SK-N-SH (cell line): Measurements from ENCODE around the gene ENKD1. TPM values are rescaled to one million over a fixed set of nuclear protein-coding genes. Genes with fewer than 3 reads are reported as not detected.

Experiments
- CTCF ChIA-PET: fragments of 300-600, 350-600 bp; formaldehyde crosslinking; extraction: SDS; loops from one replicate; lab custom pipeline; 2021; lab: Yijun Ruan, JAX
- POLR2A ChIA-PET: fragments of 350-600 bp; sonication (Branson Sonifier 250); formaldehyde crosslinking; extraction: SDS; loops from one replicate; lab custom pipeline; 2020; ENCODE audit warnings: antibody characterized with exemption, inconsistent platforms; lab: Yijun Ruan, JAX
- DNase-seq: peaks from one replicate; pipeline ENCODE4 v3.0.0; 2012
- H2AFZ ChIP-seq: fragments of 200-600 bp; sonication (generic); 2 replicates; pipeline ENCODE4 v1.8.1; 2016; ENCODE audit warnings: antibody characterized with exemption, mild to moderate bottlenecking, low read depth
- H3F3A ChIP-seq: fragments of 200-600 bp; sonication (generic); replicated peaks from 2 replicates; pipeline ENCODE3; 2016; ENCODE audit warnings: antibody characterized with exemption, mild to moderate bottlenecking; ENCODE audit not compliant: insufficient read depth
- H3K27ac ChIP-seq, 2 experiments: fragments of 200-500 bp in 1 of 2; fragments of 200-600 bp in 1 of 2; sonication (Bioruptor generic) in 1 of 2; sonication (generic), shearing (Covaris generic) in 1 of 2; 2 replicates each; pipeline versions ENCODE4 v1.5.1 to v1.6.1; 2014 to 2016; ENCODE audit warnings: low read depth in 2 of 2, inconsistent platforms in 1 of 2, low read length in 1 of 2, mild to moderate bottlenecking in 1 of 2, mixed read lengths in 1 of 2
- H3K27me3 ChIP-seq: fragments of 200-600 bp; sonication (generic), shearing (Covaris generic); 2 replicates; pipeline ENCODE4 v1.6.1; 2016; ENCODE audit warnings: mixed run types; ENCODE audit not compliant: insufficient read depth
- H3K36me3 ChIP-seq, 2 experiments: fragments of 200-500 bp in 1 of 2; fragments of 200-600 bp in 1 of 2; sonication (Bioruptor generic) in 1 of 2; sonication (generic) in 1 of 2; replicated peaks in 1 of 2; 2 replicates each; pipeline versions ENCODE3 to v1.5.1; 2014 to 2016; ENCODE audit warnings: low read length in 1 of 2, mild to moderate bottlenecking in 1 of 2; ENCODE audit not compliant: insufficient read depth in 2 of 2, control insufficient read depth in 1 of 2
- H3K4me1 ChIP-seq, 2 experiments: fragments of 200-500 bp in 1 of 2; fragments of 200-600 bp in 1 of 2; sonication (Bioruptor generic) in 1 of 2; sonication (generic), shearing (Covaris generic) in 1 of 2; 2 replicates each; pipeline versions ENCODE4 v1.5.1 to v1.6.1; 2014 to 2016; ENCODE audit warnings: low read depth in 1 of 2, low read length in 1 of 2, mixed run types in 1 of 2; ENCODE audit not compliant: insufficient read depth in 2 of 2, control insufficient read depth in 1 of 2
- H3K4me2 ChIP-seq: fragments of 200-600 bp; sonication (generic), shearing (Covaris generic); 2 replicates; pipeline ENCODE4 v1.6.1; 2017; ENCODE audit warnings: mixed run types
- H3K4me3 ChIP-seq, 2 experiments: fragments of 200-500 bp in 1 of 2; fragments of 200-600 bp in 1 of 2; sonication (Bioruptor generic) in 1 of 2; sonication (generic), shearing (Covaris generic) in 1 of 2; 2 replicates each; pipeline versions ENCODE4 v1.5.1 to v1.8.1; 2014 to 2016; ENCODE audit warnings: low read depth in 2 of 2, inconsistent platforms in 1 of 2, low read length in 1 of 2, mild to moderate bottlenecking in 1 of 2, mixed read lengths in 1 of 2, moderate library complexity in 1 of 2
- H3K79me2 ChIP-seq: fragments of 200-600 bp; sonication (generic); 2 replicates; pipeline ENCODE4 v1.8.1; 2017; ENCODE audit warnings: mild to moderate bottlenecking; ENCODE audit not compliant: insufficient read depth
- H3K9ac ChIP-seq: fragments of 200-600 bp; sonication (generic); 2 replicates; pipeline ENCODE4 v1.6.1; 2017; ENCODE audit warnings: mixed run types
- H3K9me2 ChIP-seq: fragments of 200-600 bp; sonication (generic); 2 replicates; pipeline ENCODE4 v1.6.1; 2017; ENCODE audit warnings: mixed run types
- H3K9me3 ChIP-seq: fragments of 200-600 bp; sonication (generic); 2 replicates; pipeline ENCODE4 v1.6.1; 2017; ENCODE audit warnings: mixed run types, mild to moderate bottlenecking, moderate library complexity
- H4K20me1 ChIP-seq: fragments of 200-600 bp; sonication (generic); 2 replicates; pipeline ENCODE4 v1.6.1; 2017; ENCODE audit warnings: mild to moderate bottlenecking, mixed run types; ENCODE audit not compliant: insufficient read depth
- CHD2 ChIP-seq: fragments of 150-350 bp; IDR thresholded peaks from 2 replicates; pipeline ENCODE4 v1.6.1; 2018; ENCODE audit warnings: low read length; ENCODE audit not compliant: partially characterized antibody
- ELF1 ChIP-seq: IDR thresholded peaks from 2 replicates; pipeline ENCODE4 v1.4.0; 2012
- EP300 ChIP-seq, 2 experiments: IDR thresholded peaks; 2 replicates each; pipeline versions ENCODE4 v1.4.0 to v1.6.1; 2012; ENCODE audit warnings: borderline replicate concordance in 1 of 2, low read depth in 1 of 2, low read length in 1 of 2
- FOSL2 ChIP-seq: IDR thresholded peaks from 2 replicates; pipeline ENCODE4 v1.4.0; 2012; ENCODE audit warnings: low read depth, mild to moderate bottlenecking, moderate library complexity, borderline replicate concordance
- GABPA ChIP-seq: IDR thresholded peaks from 2 replicates; pipeline ENCODE4 v1.4.0; 2012; ENCODE audit warnings: low read depth, mild to moderate bottlenecking
- GATA2 ChIP-seq: sonication (generic); formaldehyde crosslinking; IDR thresholded peaks from 2 replicates; pipeline ENCODE4 v1.5.0; 2020; ENCODE audit warnings: mild to moderate bottlenecking, missing genetic modification reagents
- IRF3 ChIP-seq: fragments of 150-350 bp; IDR thresholded peaks from 2 replicates; pipeline ENCODE4 v1.6.1; 2016; ENCODE audit warnings: mild to moderate bottlenecking, low read depth, low read length
- MEF2A ChIP-seq: IDR thresholded peaks from 2 replicates; pipeline ENCODE4 v1.4.0; 2012; ENCODE audit warnings: low read depth, borderline replicate concordance
- NFIC ChIP-seq: IDR thresholded peaks from 2 replicates; pipeline ENCODE4 v1.4.0; 2012; ENCODE audit warnings: borderline replicate concordance
- POLR2AphosphoS5 ChIP-seq: IDR thresholded peaks from 2 replicates; pipeline ENCODE4 v1.6.1; 2012; ENCODE audit warnings: low read depth, low read length
- RAD21 ChIP-seq: IDR thresholded peaks from 2 replicates; pipeline ENCODE4 v1.6.1; 2012; ENCODE audit warnings: mild to moderate bottlenecking, low read length
- RXRA ChIP-seq: IDR thresholded peaks from 2 replicates; pipeline ENCODE4 v1.4.0; 2012; ENCODE audit warnings: low read depth, mild to moderate bottlenecking, borderline replicate concordance
- TAF1 ChIP-seq: IDR thresholded peaks from 2 replicates; pipeline ENCODE4 v1.6.1; 2012; ENCODE audit warnings: low read depth, mild to moderate bottlenecking, low read length, moderate library complexity, borderline replicate concordance
- YY1 ChIP-seq: IDR thresholded peaks from 2 replicates; pipeline ENCODE4 v1.4.0; 2012; ENCODE audit warnings: low read depth, mild to moderate bottlenecking
- WGBS: methylation state at CpG from one replicate; pipeline ENCODE4 v1.1.6; 2017; ENCODE audit warnings: low lambda C conversion rate; 5-methylcytosine and 5-hydroxymethylcytosine counted together
- polyA plus RNA-seq, 3 experiments: library from polyadenylated mRNA; depleted of rRNA; stranded (reverse); fragments of >200 nt; gene quantifications; 2 replicates each; pipeline ENCODE4 v1.2.3, GENCODE V29; 2012
- TF ChIP-seq, protein P1 (sequence below): fragments of 200-600 bp; sonication (generic); IDR thresholded peaks from 2 replicates; pipeline ENCODE4 v1.6.1; 2017; ENCODE audit warnings: antibody characterized with exemption, mild to moderate bottlenecking, moderate library complexity

Gene ENKD1
- polyA plus RNA-seq, 1 of the 3 experiments (the other 2 are of a cell fraction), result 21.0 TPM

DNA sequence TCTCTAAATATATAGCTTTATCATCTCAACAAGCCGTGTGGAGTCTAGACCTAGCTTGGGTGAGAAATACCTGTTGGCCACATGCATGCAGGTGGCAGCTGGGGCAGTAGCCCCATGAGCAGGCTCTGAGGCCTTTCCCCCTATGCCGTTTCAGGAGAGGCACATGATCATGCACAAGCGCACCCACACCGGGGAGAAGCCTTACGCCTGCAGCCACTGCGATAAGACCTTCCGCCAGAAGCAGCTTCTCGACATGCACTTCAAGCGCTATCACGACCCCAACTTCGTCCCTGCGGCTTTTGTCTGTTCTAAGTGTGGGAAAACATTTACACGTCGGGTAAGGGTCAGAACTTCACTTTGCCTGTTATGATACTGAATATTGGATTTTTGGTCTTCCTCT, 38.3 kb downstream of the ENKD1 start:
- TF ChIP-seq GATA2 (CRISPR knock-in tag) (no peak), POLR2AphosphoS5 (no peak), ELF1 (no peak), EP300 (IDR thresholded peaks at IDR 0.05; ENCODE audit: borderline replicate concordance in 1 of 2, low read depth in 1 of 2, low read length in 1 of 2) (no peak), RXRA (no peak), CHD2 (no peak), GABPA (no peak), YY1 (no peak), NFIC (no peak), FOSL2 (no peak)
- ChIA-PET POLR2A (interaction anchor here (1.1 kb wide), 1 partner anchor 139 kb away, joined by 4 read pairs; no protein-coding TSS in a partner anchor), CTCF (no interaction called here)

DNA sequence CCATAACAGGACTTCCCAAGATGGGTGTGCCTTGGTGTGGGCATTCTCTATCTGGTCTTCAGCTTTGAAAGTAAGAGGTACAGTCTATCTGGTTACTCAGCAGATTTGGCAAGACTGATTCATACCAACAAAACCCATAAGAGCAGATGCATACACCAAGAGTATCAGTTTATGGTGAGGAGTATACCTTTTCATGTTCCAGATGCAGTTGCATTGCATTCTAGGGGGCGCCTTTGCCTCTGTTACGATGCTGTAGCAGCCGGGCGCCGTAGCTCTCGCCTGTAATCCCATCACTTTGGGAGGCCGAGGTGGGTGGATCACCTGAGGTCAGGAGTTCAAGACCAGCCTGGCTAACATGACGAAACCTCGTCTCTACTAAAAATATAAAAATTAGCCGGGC, 52.7 kb downstream of the ENKD1 start:
- Histone ChIP-seq H3K4me1 (no peaks in the 10 kb centered on the region), H3F3A (peaks cover 18% of the 10 kb centered on the region), H3K36me3 (peaks cover 38 to 58% of the 10 kb centered on the region in 2 experiments), H3K9me3 (no peaks in the 10 kb centered on the region), H3K9me2 (no peaks in the 10 kb centered on the region), H3K9ac (no peak overlapping the region), H4K20me1 (no peaks in the 10 kb centered on the region), H2AFZ (no peak overlapping the region), H3K4me2 (no peak overlapping the region), H3K4me3 (no peak overlapping the region), H3K27me3 (no peaks in the 10 kb centered on the region), H3K79me2 (peaks cover 31% of the 10 kb centered on the region), H3K27ac (no peak overlapping the region)
- ChIA-PET POLR2A (interaction anchor here (0.6 kb wide), 1 partner anchor 43 kb away, joined by 4 read pairs; no protein-coding TSS in a partner anchor), CTCF (interaction anchor here (1.2 to 3.1 kb wide), 4 partner anchors 27 to 92 kb away, joined by 5 to 13 read pairs (median 9); partner anchors contain the start of gene CARMIL2)
- 95% methylated on average over 10 of the region's 10 CpGs for WGBS
- no peak for TF ChIP-seq IRF3
- no peak for TF ChIP-seq RAD21
- no peak for TF ChIP-seq MEF2A
- no peak for TF ChIP-seq TAF1
- TF ChIP-seq, protein P1, sequence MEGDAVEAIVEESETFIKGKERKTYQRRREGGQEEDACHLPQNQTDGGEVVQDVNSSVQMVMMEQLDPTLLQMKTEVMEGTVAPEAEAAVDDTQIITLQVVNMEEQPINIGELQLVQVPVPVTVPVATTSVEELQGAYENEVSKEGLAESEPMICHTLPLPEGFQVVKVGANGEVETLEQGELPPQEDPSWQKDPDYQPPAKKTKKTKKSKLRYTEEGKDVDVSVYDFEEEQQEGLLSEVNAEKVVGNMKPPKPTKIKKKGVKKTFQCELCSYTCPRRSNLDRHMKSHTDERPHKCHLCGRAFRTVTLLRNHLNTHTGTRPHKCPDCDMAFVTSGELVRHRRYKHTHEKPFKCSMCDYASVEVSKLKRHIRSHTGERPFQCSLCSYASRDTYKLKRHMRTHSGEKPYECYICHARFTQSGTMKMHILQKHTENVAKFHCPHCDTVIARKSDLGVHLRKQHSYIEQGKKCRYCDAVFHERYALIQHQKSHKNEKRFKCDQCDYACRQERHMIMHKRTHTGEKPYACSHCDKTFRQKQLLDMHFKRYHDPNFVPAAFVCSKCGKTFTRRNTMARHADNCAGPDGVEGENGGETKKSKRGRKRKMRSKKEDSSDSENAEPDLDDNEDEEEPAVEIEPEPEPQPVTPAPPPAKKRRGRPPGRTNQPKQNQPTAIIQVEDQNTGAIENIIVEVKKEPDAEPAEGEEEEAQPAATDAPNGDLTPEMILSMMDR, result peak; percentile 25; the same call in 1 of the 2 replicates
- DNase-seq, result no peak

More for the DNA sequence above, 38.3 kb downstream of the ENKD1 start:
- Histone ChIP-seq H2AFZ (no peak overlapping the region), H3K27ac (no peak overlapping the region), H3K36me3 (peaks cover 34 to 48% of the 10 kb centered on the region in 2 experiments), H3K9me3 (no peaks in the 10 kb centered on the region), H3K79me2 (peaks cover 3% of the 10 kb centered on the region; the same call in 1 of the 2 replicates), H4K20me1 (no peaks in the 10 kb centered on the region), H3K9ac (no peak overlapping the region), H3K9me2 (no peaks in the 10 kb centered on the region), H3F3A (peaks cover 4% of the 10 kb centered on the region), H3K27me3 (no peaks in the 10 kb centered on the region), H3K4me1 (no peaks in the 10 kb centered on the region), H3K4me3 (no peak overlapping the region), H3K4me2 (no peak overlapping the region)
- no peak for DNase-seq
- WGBS, result 92% methylated on average over 10 of the region's 14 CpGs

Other genes with a start within 250 kb of the ENKD1 start
- 0.19 and 0.23 TPM in 2 replicates for gene HSD11B2, start 235.6 kb downstream of the ENKD1 start, polyA plus RNA-seq (2012; rRNA removed)
- gene ATP6V0D1, start 185.6 kb downstream of the ENKD1 start, polyA plus RNA-seq (2012; rRNA removed), result 111 and 135 TPM in 2 replicates
- gene AGRP, start 183.2 kb downstream of the ENKD1 start, polyA plus RNA-seq (2012; rRNA removed), result not detected in 2 replicates
- gene RIPOR1, start 137.9 kb downstream of the ENKD1 start, polyA plus RNA-seq (2012; rRNA removed), result 12.1 and 24.7 TPM in 2 replicates
- 18.8 and 19.6 TPM in 2 replicates for gene CTCF, start 104.2 kb downstream of the ENKD1 start, polyA plus RNA-seq (2012; rRNA removed)
- 4.4 and 4.9 TPM in 2 replicates for gene CARMIL2, start 21.6 kb downstream of the ENKD1 start, polyA plus RNA-seq (2012; rRNA removed)
- 31.3 and 37.8 TPM in 2 replicates for gene ACD, start 6.5 kb downstream of the ENKD1 start, polyA plus RNA-seq (2012; rRNA removed)
- 5.7 and 9.0 TPM in 2 replicates for gene PARD6A, start 5.8 kb downstream of the ENKD1 start, polyA plus RNA-seq (2012; rRNA removed)
- 4.3 and 5.1 TPM in 2 replicates for gene C16orf86, start 64 bp upstream of the ENKD1 start, polyA plus RNA-seq (2012; rRNA removed)
- 19.0 and 19.3 TPM in 2 replicates for gene GFOD2, start 52.6 kb upstream of the ENKD1 start, polyA plus RNA-seq (2012; rRNA removed)
- 11.9 and 12.1 TPM in 2 replicates for gene RANBP10, start 139.8 kb upstream of the ENKD1 start, polyA plus RNA-seq (2012; rRNA removed)
- gene TSNAXIP1, start 140.1 kb upstream of the ENKD1 start, polyA plus RNA-seq (2012; rRNA removed), result 4.4 and 6.8 TPM in 2 replicates
- gene THAP11, start 175.6 kb upstream of the ENKD1 start, polyA plus RNA-seq (2012; rRNA removed), result 32.3 and 34.8 TPM in 2 replicates
- gene NUTF2, start 180.2 kb upstream of the ENKD1 start, polyA plus RNA-seq (2012; rRNA removed), result 287 and 449 TPM in 2 replicates
- 48.6 and 57.6 TPM in 2 replicates for gene CENPT, start 180.9 kb upstream of the ENKD1 start, polyA plus RNA-seq (2012; rRNA removed)
- gene EDC4, start 206.3 kb upstream of the ENKD1 start, polyA plus RNA-seq (2012; rRNA removed), result 38.0 and 45.1 TPM in 2 replicates
- gene NRN1L, start 218.1 kb upstream of the ENKD1 start, polyA plus RNA-seq (2012; rRNA removed), result 0.41 and 0.45 TPM in 2 replicates
- gene PSKH1, start 226.5 kb upstream of the ENKD1 start, polyA plus RNA-seq (2012; rRNA removed), result 30.1 and 31.4 TPM in 2 replicates